ENCODE measurements around the gene DGUOK.
"Not testable (repeated sequence)": the region's sequence is repeated elsewhere in the genome, so short reads cannot be mapped to it uniquely, and the experiment has no call there.

DGUOK gene

GRCh38 chr2:73922681-73923080 lies 4.0 kb upstream of the DGUOK start:
- DNase-seq: no peak

DNA sequence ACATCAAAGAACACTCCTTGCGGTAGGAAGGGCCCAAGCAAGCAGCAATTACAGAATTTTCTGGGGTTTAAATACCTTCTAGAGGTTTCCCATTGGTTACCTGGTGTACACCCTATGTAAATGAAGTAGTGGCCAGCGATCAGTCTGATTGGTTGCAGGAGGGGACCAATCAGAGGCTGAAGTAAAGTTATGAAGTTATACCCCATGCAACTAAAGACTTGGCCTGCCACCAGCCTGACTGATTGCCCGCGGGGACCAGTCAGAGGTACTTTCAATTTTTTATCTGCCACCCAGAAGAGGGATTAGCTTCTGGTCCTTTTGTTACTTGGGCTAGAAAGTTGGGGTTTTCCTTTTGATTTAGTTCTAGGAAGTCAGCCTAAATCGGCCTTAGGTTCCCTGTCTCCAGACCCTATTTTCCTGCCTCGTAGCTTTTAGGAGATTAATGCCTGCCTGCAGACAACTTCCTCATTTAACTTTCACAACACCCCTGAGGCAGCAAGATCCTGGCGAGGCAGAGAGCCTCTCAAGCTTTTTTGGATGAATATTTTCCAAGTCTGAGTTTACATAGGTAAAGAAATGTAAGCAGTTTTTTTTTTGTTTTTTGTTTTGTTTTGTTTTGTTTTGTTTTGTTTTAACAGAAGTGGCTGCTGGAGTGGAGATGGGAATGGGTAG lies 1.5 kb upstream of the DGUOK start:
- no peak for DNase-seq

GRCh38 chr2:73925853-73926492 lies 707 bp upstream of the DGUOK start:
- DNase-seq: no peak

GRCh38 chr2:73927344-73927743 lies 664 bp downstream of the DGUOK start:
- no peak for DNase-seq

- DNase-seq: no peak
Measured at GRCh38 chr2:73928963-73929347, 2.3 kb downstream of the DGUOK start.

DNA sequence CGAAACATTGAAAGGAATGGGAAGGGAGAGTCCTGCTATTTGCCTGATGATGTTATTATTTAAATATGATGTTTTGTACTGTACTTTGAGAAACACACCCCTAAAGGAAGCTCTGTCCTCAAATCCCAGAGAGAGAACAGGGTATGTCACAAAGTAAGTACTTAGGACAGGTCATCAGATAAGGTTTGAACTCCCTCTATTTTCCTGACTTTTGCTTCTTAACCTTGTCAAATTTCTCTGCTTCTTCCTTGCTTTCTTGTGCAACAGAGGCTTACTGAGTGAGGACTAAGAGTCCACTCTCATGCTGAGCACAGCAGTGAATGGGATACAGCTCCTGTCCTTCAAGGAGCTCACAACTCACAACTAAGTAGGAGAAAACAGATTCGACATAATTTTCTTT lies 3.7 kb downstream of the DGUOK start:
- DNase-seq: no peak

- DNase-seq: no peak
Measured at GRCh38 chr2:73931531-73932500, 5.1 kb downstream of the DGUOK start.

GRCh38 chr2:73933194-73933593 lies 6.5 kb downstream of the DGUOK start:
- no peak for DNase-seq

- no peak for DNase-seq
Measured at GRCh38 chr2:73935641-73936040, 9.0 kb downstream of the DGUOK start.

DNA sequence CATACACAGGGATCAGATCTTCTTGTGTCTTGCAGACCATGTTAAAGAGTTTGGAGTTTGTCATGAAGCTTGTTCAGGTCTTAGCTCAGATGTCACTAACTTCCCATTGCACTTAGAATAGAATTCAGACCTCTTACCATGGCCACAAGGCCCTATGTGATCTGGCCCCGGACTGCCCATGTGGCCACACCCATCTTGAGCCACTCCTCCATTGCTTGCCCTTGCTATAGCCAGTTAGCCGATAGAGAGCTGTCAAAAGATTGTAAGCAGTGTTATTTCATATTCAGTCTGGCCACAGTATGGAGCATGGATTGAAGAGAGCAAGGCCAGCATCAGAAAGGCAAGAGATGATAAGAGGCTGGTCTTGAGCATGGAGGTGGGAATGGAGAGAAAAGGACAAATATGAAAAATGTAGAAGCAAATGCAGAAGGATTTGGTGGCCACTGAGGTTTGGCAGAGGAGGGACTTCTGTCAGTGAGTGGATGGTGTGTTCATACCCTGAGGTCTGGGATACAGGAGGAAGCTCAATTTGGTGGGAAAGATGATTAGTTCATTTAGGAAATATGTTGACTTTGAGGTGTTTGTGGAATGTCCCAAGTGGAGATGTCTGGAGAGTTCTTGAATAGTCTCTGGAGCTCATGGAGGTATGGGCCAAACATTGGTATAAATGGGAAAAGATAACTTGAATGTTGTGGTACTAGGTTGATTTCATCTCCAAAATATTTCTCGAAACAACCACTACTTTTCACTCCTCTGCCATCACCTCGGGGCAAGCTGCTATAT lies 10.6 kb downstream of the DGUOK start:
- no peak for DNase-seq

GRCh38 chr2:73937899-73938298 lies 11.2 kb downstream of the DGUOK start:
- no peak for DNase-seq

GRCh38 chr2:73938718-73939352 lies 12.2 kb downstream of the DGUOK start:
- peak; percentile 21 for DNase-seq

- DNase-seq: peak; percentile 30
Measured at GRCh38 chr2:73939419-73939818, 12.7 kb downstream of the DGUOK start.

DNA sequence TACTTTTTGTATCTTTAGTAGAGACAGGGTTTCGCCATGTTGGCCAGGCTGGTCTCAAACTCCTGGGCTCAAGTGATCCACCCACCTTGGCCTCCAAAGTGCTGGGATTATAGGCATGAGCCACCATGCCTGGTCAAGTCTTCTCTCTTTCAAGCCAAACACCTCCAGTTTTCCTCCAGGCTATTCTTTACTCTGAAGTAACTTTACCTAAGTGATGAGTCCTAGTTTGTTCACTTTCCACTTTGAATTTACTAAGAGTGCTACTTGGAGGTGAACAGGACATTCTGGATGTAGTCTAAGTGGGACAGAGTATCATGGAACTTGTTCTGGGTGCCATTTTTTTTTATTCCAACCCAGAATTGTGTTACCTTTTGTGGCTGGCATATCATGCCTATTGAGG lies 13.4 kb downstream of the DGUOK start:
- not testable (repeated sequence) for DNase-seq

- no peak for DNase-seq
Measured at GRCh38 chr2:73942664-73943063, 16.0 kb downstream of the DGUOK start.

DNA sequence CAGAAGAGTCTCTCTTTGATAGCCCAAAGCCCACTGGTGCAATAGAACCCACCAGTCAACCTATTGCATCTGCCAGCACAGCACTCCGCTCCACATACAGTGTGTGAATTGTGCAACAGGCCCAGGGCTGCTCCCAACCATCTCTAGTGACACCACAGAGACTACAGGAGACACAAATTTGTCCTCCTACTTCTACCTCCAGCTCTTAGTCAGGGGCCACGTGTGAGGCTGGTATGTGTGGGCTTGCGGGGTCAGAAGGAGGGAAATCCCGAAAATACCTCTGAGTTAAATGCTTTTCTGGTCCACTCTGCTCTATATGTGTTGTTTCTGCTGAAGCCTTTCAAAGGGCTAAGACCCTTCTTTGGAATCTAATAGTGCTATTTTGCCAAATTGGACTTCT lies 18.0 kb downstream of the DGUOK start:
- no peak for DNase-seq

GRCh38 chr2:73946215-73946614 lies 19.5 kb downstream of the DGUOK start:
- DNase-seq: no peak

DNA sequence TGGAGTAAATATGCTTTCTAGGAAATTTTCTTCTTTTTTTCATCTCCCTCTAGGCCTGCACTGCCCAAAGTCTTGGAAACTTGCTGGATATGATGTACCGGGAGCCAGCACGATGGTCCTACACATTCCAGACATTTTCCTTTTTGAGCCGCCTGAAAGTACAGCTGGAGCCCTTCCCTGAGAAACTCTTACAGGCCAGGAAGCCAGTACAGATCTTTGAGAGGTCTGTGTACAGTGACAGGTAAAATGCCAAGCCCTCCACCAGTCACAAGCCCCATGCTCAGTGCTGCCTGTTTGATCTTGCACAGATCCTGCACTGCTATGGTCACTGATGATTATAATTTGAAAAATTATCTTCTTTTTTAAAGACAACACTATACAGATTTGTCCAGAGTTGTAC lies 20.0 kb downstream of the DGUOK start:
- DNase-seq: no peak

DNA sequence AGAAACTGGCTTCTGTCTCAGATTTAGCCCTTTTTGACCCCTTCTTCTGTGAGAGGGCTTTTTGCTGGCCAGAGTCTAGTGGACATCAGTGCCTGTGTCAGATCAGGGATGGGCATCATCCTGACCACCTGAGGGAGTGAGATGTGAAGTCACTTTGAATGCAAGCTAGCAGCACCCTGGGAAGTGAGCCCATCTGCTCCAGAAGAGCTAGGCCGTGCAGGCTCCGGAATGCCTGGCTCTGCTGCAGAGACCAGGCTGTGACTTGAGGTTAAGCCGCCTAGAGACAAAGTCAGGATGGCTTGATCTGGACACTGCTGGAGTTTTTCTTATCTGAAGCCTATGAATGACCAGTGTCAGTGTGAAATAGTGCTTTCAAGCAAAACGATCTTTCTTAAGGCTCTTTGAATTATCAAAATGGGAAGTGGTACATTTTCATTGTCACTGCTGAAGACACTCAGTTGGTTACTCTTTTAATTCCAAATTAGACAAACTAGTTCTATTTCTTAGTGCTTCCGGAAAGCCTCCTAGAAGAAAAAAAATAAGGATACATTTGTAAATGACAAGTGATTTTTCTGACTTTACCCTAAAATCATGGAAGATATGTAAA lies 20.8 kb downstream of the DGUOK start:
- DNase-seq: no peak

- no peak for DNase-seq
Measured at GRCh38 chr2:73949802-73950201, 23.1 kb downstream of the DGUOK start.

DNA sequence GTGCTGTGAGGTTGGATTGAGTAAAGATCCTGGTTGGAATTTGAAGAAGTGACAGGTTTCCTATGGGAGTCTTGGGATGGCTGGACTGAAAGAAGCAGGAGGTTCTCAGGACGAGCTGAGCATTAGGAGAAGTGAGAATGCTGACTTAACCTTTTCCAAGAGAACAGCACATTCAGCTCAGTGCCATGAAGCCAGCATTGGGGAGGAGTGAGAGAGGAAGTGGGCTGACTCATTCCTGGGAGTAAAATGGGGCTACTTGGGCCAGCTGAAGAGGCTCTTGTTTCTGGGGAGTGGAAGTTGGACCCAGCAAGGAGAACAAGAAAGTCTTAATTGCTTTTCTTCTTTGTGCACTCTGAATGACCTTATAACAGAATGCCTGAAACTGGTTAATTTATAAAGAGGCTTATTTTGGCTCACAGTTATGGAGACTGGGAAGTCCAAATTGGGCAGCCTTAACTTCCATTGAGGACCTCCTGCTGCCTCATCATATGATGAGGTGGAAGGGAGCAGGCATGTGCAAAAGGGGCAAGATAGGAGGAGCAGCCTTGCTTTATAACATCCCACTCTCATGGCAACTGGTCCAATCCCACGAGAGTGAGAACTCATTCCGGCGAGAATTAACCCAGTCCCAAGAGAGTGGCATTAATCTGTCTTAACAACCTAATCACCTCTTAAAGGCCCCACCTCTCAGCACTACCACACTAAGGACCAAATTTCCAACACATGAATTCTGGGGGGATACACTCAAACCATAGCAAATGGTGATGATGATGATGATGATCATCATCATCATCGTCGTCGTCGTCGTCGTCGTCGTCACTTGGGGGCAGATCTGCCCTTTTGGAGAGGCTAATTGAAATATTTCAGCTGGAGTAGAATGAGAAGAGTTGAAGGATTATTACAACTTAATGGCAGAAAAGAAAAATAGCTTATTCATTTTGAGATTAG lies 26.1 kb downstream of the DGUOK start:
- no peak for DNase-seq

Data from CD4-positive, alpha-beta T cell treated with Interleukin-10 for 1 hour (primary cell).